Activated naive CD8-positive, alpha-beta T cell treated with anti-CD3 and anti-CD28 coated beads for 36 hours (primary cell): Measurements from ENCODE around the gene FRMPD2. TPM values are rescaled to one million over a fixed set of nuclear protein-coding genes. Genes with fewer than 3 reads are reported as not detected.
"Not testable (repeated sequence)": the region's sequence is repeated elsewhere in the genome, so short reads cannot be mapped to it uniquely, and the experiment has no call there.

Source experiments
- DNase-seq: peaks from one replicate; pipeline ENCODE4 v3.0.0; 2021
- H3K27ac Mint-ChIP-seq: one replicate; pipeline ENCODE4 v1.8.0; 2022; ENCODE audit warnings: mild to moderate bottlenecking, moderate library complexity, mixed read lengths
- H3K27me3 Mint-ChIP-seq: one replicate; pipeline ENCODE4 v1.8.0; 2022; ENCODE audit warnings: mild to moderate bottlenecking, mixed read lengths
- H3K36me3 Mint-ChIP-seq: one replicate; pipeline ENCODE4 v1.8.0; 2021; ENCODE audit warnings: mild to moderate bottlenecking, mixed read lengths
- H3K4me1 Mint-ChIP-seq: one replicate; pipeline ENCODE4 v1.8.0; 2021; ENCODE audit warnings: mixed read lengths
- H3K4me3 Mint-ChIP-seq: one replicate; pipeline ENCODE4 v1.8.0; 2022; ENCODE audit warnings: mild to moderate bottlenecking, moderate library complexity, mixed read lengths
- H3K9me3 Mint-ChIP-seq: one replicate; pipeline ENCODE4 v1.8.0; 2022; ENCODE audit warnings: mixed read lengths
- total RNA-seq, 2 experiments: library from RNA; stranded (reverse); gene quantifications; one replicate each; pipeline ENCODE4 v1.2.3, GENCODE V29; 2021

The FRMPD2 gene
- total RNA-seq, 2 experiments from 2014 or later, result not detected

GRCh38 chr10:48193556-48193955 lies 80.9 kb downstream of the FRMPD2 start:
- Mint-ChIP-seq H3K4me3 (no peak overlapping the region), H3K27ac (no peak overlapping the region), H3K27me3 (no peaks in the 10 kb centered on the region), H3K9me3 (no peaks in the 10 kb centered on the region), H3K4me1 (no peaks in the 10 kb centered on the region), H3K36me3 (no peaks in the 10 kb centered on the region)
- no peak for DNase-seq

- no peaks in the 10 kb centered on the region for H3K9me3 Mint-ChIP-seq
- no peaks in the 10 kb centered on the region for H3K36me3 Mint-ChIP-seq
- no peaks in the 10 kb centered on the region for H3K4me1 Mint-ChIP-seq
- H3K27ac Mint-ChIP-seq, result no peak overlapping the region
- H3K4me3 Mint-ChIP-seq, result no peak overlapping the region
- DNase-seq, result no peak
- no peaks in the 10 kb centered on the region for H3K27me3 Mint-ChIP-seq
Observed at GRCh38 chr10:48192881-48193450, 81.5 kb downstream of the FRMPD2 start.

DNA sequence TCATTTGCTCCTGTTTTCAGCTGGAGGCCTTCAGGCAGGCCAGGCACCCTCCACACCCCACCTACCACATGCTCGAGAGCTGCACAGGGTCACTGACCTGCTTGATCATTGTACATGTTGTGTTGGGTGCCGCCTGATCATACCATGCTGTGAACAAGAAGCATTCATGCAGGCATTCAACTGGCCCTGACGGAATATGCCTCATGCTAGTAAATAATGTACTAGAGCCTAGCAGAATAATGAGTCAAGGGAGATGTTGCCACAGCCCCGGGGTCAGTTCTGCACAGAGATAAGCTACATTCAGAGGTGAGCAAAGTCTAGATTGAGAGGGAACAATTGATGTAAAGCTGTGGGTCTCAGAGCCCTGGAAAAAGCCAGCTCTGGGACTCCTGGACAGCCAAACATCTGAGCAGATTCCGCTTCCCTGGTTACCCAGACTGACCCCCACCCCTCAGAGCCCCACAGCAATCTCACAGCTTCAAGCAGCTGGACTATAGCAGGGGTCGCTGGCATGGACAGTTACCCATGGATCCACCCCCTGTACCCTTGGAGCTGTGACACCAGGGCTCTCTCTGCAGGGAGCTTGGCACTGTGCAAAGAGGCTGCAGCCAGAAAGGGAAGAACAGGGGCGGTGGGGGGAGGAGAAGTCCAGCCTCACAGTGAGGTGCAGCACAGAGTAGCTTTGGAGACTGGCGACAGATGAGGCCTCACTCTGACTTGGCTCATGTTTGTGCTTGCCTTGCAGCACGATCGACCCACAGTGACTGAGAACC lies 86.6 kb downstream of the FRMPD2 start:
- DNase-seq, result no peak
- no peaks in the 10 kb centered on the region for H3K4me1 Mint-ChIP-seq
- H3K27ac Mint-ChIP-seq, result no peak overlapping the region
- H3K9me3 Mint-ChIP-seq, result no peaks in the 10 kb centered on the region
- H3K36me3 Mint-ChIP-seq, result no peaks in the 10 kb centered on the region
- H3K27me3 Mint-ChIP-seq, result no peaks in the 10 kb centered on the region
- H3K4me3 Mint-ChIP-seq, result no peak overlapping the region

DNA sequence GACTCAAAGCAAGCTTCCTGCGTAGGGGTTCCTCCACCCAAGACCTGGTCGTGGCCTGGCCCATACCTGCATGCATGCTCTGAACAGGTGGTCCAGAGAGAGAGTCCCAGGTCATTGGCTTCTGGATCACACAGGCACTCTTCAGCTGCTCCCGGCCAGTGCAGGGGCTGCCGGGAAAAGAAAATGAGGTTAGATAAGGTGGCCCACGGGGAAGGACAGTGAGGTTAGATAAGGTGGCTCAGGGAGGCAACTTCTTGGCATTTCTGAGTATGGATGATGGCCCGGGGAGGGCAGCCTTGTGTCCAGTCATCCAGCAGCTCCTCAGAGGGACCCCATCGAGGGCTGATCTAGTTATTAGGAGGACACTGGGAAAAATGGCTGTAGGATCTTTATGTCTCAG lies 87.4 kb downstream of the FRMPD2 start:
- Mint-ChIP-seq H3K4me3 (no peak overlapping the region), H3K36me3 (no peaks in the 10 kb centered on the region), H3K27ac (no peak overlapping the region), H3K9me3 (no peaks in the 10 kb centered on the region), H3K4me1 (no peaks in the 10 kb centered on the region), H3K27me3 (no peaks in the 10 kb centered on the region)
- no peak for DNase-seq

DNA sequence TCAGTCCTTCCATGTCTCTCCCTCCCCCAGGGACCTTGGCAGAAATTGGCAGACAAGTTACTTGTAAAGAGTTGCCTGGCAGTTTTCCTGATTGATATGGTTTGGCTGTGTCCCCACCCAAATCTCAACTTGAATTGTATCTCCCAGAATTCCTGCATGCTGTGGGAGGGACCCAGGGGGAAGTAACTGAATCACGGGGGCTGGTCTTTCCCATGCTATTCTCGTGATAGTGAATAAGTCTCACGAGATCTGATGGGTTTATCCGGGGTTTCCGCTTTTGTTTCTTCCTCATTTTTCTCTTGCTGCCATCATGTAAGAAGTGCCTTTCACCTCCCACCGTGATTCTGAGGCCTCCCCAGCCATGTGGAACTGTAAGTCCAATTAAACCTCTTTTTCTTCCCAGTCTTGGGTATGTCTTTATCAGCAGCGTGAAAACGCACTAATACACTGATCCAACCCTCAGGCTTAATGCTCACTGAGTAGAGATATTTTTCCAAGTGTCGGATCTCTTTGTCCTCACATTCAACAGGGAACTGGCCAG lies 88.2 kb downstream of the FRMPD2 start:
- not testable (repeated sequence) for H3K27ac Mint-ChIP-seq, H3K27me3 Mint-ChIP-seq, DNase-seq, H3K9me3 Mint-ChIP-seq, H3K4me3 Mint-ChIP-seq, H3K36me3 Mint-ChIP-seq, H3K4me1 Mint-ChIP-seq

GRCh38 chr10:48184224-48184623 lies 90.3 kb downstream of the FRMPD2 start:
- no peak overlapping the region for H3K27ac Mint-ChIP-seq
- no peak for DNase-seq
- no peaks in the 10 kb centered on the region for H3K27me3 Mint-ChIP-seq
- no peaks in the 10 kb centered on the region for H3K36me3 Mint-ChIP-seq
- H3K4me3 Mint-ChIP-seq, result no peak overlapping the region
- no peaks in the 10 kb centered on the region for H3K4me1 Mint-ChIP-seq
- no peaks in the 10 kb centered on the region for H3K9me3 Mint-ChIP-seq

DNA sequence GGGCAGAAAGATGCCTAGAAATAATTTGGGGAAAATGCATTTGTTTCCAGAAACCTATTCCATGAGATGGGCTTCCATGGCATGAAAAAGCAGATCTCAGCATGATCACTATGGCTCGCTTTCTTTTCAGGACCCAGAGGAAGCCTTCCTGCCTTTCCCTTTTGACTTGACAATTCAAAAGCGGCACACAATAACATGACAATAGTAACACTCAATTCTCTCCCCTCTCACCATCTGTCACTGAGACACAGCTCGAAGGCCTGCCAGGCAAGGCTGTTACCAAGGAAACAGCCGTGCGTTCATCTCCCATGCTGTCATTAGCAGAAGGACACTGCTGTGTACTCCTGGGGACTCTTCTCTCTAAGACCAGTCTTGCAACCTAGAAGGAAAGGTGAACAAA lies 101.8 kb downstream of the FRMPD2 start:
- not testable (repeated sequence) for H3K27me3 Mint-ChIP-seq, H3K27ac Mint-ChIP-seq, H3K36me3 Mint-ChIP-seq, DNase-seq, H3K9me3 Mint-ChIP-seq, H3K4me3 Mint-ChIP-seq, H3K4me1 Mint-ChIP-seq

GRCh38 chr10:48160670-48161069 lies 113.8 kb downstream of the FRMPD2 start:
- not testable (repeated sequence) for H3K4me1 Mint-ChIP-seq, DNase-seq, H3K27me3 Mint-ChIP-seq, H3K27ac Mint-ChIP-seq, H3K36me3 Mint-ChIP-seq, H3K9me3 Mint-ChIP-seq, H3K4me3 Mint-ChIP-seq

- not testable (repeated sequence) for H3K27ac Mint-ChIP-seq, H3K9me3 Mint-ChIP-seq, H3K4me1 Mint-ChIP-seq, H3K4me3 Mint-ChIP-seq, H3K27me3 Mint-ChIP-seq, H3K36me3 Mint-ChIP-seq, DNase-seq
Observed at GRCh38 chr10:48160163-48160562, 114.3 kb downstream of the FRMPD2 start.

DNA sequence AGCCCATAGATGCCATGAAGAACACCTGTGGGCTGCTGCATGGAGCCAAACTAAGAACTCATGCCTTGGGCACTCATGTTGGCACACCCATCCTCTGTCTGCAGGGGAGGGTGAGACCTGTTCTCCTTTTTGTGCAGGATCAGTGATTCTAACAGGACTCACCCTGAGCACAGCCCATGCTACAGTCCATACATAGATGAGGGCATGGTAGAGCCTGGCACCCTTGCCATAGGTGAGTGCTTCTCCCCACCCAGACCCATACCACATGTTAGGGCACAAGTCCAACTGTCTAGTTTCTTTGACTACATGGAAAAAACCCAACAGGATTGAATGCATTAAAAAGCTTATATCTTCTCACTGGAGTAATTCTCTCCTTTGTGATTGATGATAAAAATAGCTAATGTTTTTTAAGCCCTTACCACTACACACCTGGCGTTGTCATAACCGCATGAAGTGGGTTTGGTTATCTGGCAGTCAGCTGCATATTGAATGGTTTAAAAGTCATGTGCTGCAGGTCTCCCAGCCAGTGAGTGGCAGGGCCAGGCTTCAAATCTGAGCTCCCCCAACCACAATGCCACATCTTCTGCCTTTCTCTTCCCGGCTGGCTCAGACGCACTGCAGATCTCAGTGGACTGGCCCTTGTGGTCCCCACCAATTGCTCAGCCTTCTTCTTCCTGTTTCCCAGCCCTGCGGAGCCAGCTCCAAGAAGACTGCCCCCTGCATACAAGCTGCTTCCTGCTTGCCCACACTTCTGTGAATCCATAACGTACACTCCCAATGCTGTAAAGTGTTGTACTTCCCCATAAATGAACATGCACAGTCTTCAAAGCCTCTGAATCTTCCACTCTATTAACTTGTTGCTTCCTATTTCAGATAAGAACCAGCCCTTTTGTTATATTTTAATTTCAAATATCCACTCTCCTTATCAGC lies 120.0 kb downstream of the FRMPD2 start:
- not testable (repeated sequence) for H3K27me3 Mint-ChIP-seq, H3K36me3 Mint-ChIP-seq, H3K27ac Mint-ChIP-seq, DNase-seq, H3K4me1 Mint-ChIP-seq, H3K4me3 Mint-ChIP-seq, H3K9me3 Mint-ChIP-seq

DNA sequence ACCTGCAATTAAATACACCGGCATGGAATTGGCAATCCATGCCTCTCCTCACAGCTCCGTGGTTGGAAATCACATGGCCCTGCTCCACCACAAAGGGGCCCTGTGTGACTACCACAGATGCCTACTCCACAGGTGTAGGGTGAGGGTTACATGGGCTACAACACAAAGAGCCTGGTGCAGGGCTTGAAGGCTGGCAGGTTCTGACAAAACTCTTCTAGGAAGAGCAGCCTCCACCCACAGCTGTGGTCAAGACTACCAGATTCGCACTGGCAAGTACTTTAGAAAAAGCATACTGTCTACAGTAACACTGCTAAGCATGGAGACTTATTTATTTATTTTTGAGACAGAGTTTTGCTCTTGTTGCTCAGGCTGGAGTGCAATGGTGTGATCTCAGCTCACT lies 126.9 kb downstream of the FRMPD2 start:
- not testable (repeated sequence) for H3K4me3 Mint-ChIP-seq, H3K4me1 Mint-ChIP-seq, H3K36me3 Mint-ChIP-seq, DNase-seq, H3K9me3 Mint-ChIP-seq, H3K27ac Mint-ChIP-seq, H3K27me3 Mint-ChIP-seq

GRCh38 chr10:48143721-48144642 lies 130.5 kb downstream of the FRMPD2 start:
- H3K9me3 Mint-ChIP-seq, H3K27ac Mint-ChIP-seq, H3K36me3 Mint-ChIP-seq, H3K27me3 Mint-ChIP-seq, H3K4me1 Mint-ChIP-seq, H3K4me3 Mint-ChIP-seq, DNase-seq: not testable (repeated sequence)

DNA sequence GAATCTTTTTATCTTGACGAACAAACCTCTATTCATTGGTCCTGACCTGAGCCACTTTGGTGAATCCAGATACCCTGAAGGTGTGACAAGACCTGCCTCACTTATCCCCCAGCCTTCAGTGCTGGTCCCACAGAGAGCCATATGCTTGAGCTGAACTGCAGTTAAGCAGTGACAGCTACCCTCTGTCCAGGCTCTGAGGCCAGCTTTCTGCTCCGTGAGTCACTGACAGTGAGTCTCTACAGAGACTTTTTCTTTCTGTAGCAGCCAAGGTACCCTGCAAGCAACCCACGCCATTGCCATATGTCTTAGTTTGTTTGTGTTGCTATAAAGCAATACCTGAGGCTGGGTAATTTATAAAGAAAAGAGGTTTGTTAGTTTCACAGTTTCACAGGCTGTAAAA lies 133.5 kb downstream of the FRMPD2 start:
- not testable (repeated sequence) for H3K27me3 Mint-ChIP-seq, H3K9me3 Mint-ChIP-seq, H3K4me3 Mint-ChIP-seq, H3K27ac Mint-ChIP-seq, H3K36me3 Mint-ChIP-seq, H3K4me1 Mint-ChIP-seq, DNase-seq

DNA sequence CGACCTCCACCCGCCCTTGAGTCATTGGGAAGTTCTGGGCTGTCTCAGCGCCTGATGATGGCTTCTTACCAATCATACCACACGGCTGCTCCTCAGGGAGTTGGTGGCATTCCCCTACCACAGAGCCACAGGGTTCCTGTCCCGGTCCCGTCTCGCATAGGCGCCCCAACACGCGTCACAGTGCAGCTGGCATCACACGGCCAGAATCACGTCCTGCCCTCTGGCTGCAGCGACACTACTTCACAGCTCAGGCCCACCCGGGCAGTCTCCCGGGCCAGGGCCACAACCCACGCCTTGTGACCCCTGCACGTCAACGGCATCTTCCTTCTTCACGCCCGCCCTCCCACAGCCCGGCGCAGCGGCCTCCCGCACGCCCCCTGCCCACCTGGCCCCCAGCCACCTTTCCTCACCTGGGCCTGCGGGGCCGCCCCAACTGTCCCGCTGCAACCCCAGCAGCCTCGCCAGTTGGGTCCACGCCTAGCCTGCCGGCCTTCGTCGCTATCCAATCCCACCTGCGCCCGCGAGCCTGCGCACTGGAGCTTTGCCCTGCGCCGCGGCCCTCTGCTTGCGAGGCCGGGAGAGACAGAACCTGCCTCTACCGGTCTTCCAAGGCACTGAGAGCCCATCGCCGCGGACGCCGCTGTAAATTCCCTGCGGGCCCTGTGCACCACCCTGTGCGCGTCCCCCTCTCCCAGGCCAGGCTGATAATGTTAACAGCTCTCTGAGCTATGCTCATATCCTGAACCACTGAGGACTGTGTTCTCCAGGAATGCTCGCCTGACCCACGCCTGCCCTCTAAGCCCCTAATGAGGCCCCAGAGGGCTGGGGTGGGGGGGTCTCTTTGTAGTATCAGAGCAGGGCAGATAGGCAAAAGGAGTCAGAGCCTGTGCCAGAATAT lies 134.3 kb downstream of the FRMPD2 start:
- not testable (repeated sequence) for H3K36me3 Mint-ChIP-seq, H3K4me1 Mint-ChIP-seq, H3K4me3 Mint-ChIP-seq, DNase-seq, H3K27ac Mint-ChIP-seq, H3K9me3 Mint-ChIP-seq, H3K27me3 Mint-ChIP-seq
